A673 (cell line): ENCODE data around the gene CDK11B.

Experiments
- CTCF ChIP-seq: fragments of 300-800, 200-600 bp; sonication (generic); conservative IDR thresholded peaks from 2 replicates; pipeline ENCODE4 v1.5.1; 2017; ENCODE audit warnings: low read depth, mild to moderate bottlenecking, antibody characterized with exemption, low read length, moderate library complexity, mixed read lengths
- EZH2 ChIP-seq: fragments of 200-600 bp; sonication (generic); IDR thresholded peaks from 2 replicates; pipeline ENCODE4 v1.6.1; 2017; ENCODE audit warnings: borderline replicate concordance, low read depth, mild to moderate bottlenecking, mixed read lengths, antibody characterized with exemption, low read length; ENCODE audit not compliant: poor library complexity, severe bottlenecking

- TF ChIP-seq CTCF (no peak), EZH2 (no peak)
Measured at GRCh38 chr1:1614954-1615255, 43.9 kb downstream of the CDK11B start.
